HPDE6-E6E7 (cell line): Measurements from ENCODE around the gene SH3GLB1.
A peak's percentile ranks its signal among the peaks of the same experiment; 100 is the strongest.

ENCODE experiments used
- DNase-seq: peaks from one replicate; pipeline ENCODE4 v3.0.0; 2011; ENCODE audit warnings: missing footprints; ENCODE audit errors: extremely low spot score

Gene SH3GLB1

GRCh38 chr1:86733340-86733739 lies 29.0 kb downstream of the SH3GLB1 start:
- DNase-seq, result no peak

GRCh38 chr1:86739648-86740509 lies 35.5 kb downstream of the SH3GLB1 start:
- DNase-seq, result no peak

GRCh38 chr1:86741947-86742572 lies 37.7 kb downstream of the SH3GLB1 start:
- DNase-seq, result no peak

- DNase-seq, result no peak
Measured at GRCh38 chr1:86747304-86747703, 42.9 kb downstream of the SH3GLB1 start.

- DNase-seq, result no peak
Measured at GRCh38 chr1:86748622-86749373, 44.4 kb downstream of the SH3GLB1 start.

GRCh38 chr1:86750076-86750475 lies 45.7 kb downstream of the SH3GLB1 start:
- no peak for DNase-seq

GRCh38 chr1:86750530-86750929 lies 46.2 kb downstream of the SH3GLB1 start:
- no peak for DNase-seq

- DNase-seq, result no peak
Measured at GRCh38 chr1:86751923-86752322, 47.5 kb downstream of the SH3GLB1 start.

- DNase-seq, result peak; percentile 35
Measured at GRCh38 chr1:86753700-86754099, 49.3 kb downstream of the SH3GLB1 start.

- no peak for DNase-seq
Measured at GRCh38 chr1:86754265-86754974, 50.0 kb downstream of the SH3GLB1 start.

GRCh38 chr1:86756062-86756406 lies 51.7 kb downstream of the SH3GLB1 start:
- DNase-seq, result no peak

GRCh38 chr1:86757272-86757984 lies 53.1 kb downstream of the SH3GLB1 start:
- no peak for DNase-seq

- no peak for DNase-seq
Measured at GRCh38 chr1:86758570-86758969, 54.2 kb downstream of the SH3GLB1 start.

- no peak for DNase-seq
Measured at GRCh38 chr1:86760199-86760598, 55.8 kb downstream of the SH3GLB1 start.

- DNase-seq, result no peak
Measured at GRCh38 chr1:86762336-86762735, 58.0 kb downstream of the SH3GLB1 start.

- DNase-seq, result no peak
Measured at GRCh38 chr1:86764523-86764922, 60.1 kb downstream of the SH3GLB1 start.

GRCh38 chr1:86765073-86765472 lies 60.7 kb downstream of the SH3GLB1 start:
- DNase-seq, result no peak

GRCh38 chr1:86765674-86766073 lies 61.3 kb downstream of the SH3GLB1 start:
- no peak for DNase-seq

- no peak for DNase-seq
Measured at GRCh38 chr1:86768554-86768953, 64.2 kb downstream of the SH3GLB1 start.

- DNase-seq, result no peak
Measured at GRCh38 chr1:86769065-86769464, 64.7 kb downstream of the SH3GLB1 start.
